Bronchial epithelial cell (primary cell): Measurements from ENCODE around the gene CCNY. TPM values are rescaled to one million over a fixed set of nuclear protein-coding genes. Genes with fewer than 3 reads are reported as not detected.

Source experiments
- DNase-seq: peaks from one replicate; pipeline ENCODE4 v3.0.0-alpha.2; 2010; ENCODE audit warnings: low read depth
- FAIRE-seq: peaks from 2 replicates; lab custom pipeline; 2011; peaks lifted over from hg19 to GRCh38; lab: Jason Lieb, UNC
- H3K27me3 ChIP-seq: 2 replicates; pipeline ENCODE4 v1.5.1; 2011; ENCODE audit warnings: low read length; ENCODE audit not compliant: control insufficient read depth, insufficient read depth
- H3K36me3 ChIP-seq: 2 replicates; pipeline ENCODE4 v1.5.1; 2011; ENCODE audit warnings: low read length; ENCODE audit not compliant: control insufficient read depth, insufficient read depth
- H3K4me3 ChIP-seq: 2 replicates; pipeline ENCODE4 v1.5.1; 2011; ENCODE audit warnings: mild to moderate bottlenecking, low read depth, low read length, control low read depth
- total RNA-seq: library from RNA; depleted of rRNA; stranded (reverse); fragments of >200 nt; gene quantifications from 2 replicates; pipeline ENCODE4 v1.2.1, GENCODE V29; 2014
- TF ChIP-seq, protein P1 (sequence below): IDR thresholded peaks from 2 replicates; pipeline ENCODE4 v1.5.1; 2011; ENCODE audit warnings: mild to moderate bottlenecking, moderate library complexity, low read length, control low read depth, inconsistent platforms; ENCODE audit not compliant: insufficient read depth, severe bottlenecking

The CCNY gene
- total RNA-seq, 1 donor from 2014 or later: 66.3 TPM

DNA sequence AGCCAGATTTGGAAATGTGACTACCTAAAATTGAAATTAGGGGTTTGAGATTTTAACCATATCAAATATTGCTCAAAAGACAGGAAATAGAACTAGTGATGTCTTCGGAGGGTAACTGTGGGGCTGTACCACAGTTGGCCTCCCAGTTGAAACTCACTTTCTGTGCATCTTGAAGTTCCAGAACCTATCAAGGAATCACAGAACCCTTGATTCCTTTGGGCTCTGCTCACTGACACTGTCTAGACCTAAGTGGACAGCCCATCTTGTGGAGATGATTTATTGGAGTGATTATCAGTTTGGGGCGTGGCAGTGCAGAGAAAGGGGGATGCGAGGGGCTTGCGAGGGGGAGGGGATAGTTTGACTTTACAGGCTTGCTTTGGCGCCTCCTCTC is 134.6 kb downstream of the CCNY start:
- TF ChIP-seq, protein P1, sequence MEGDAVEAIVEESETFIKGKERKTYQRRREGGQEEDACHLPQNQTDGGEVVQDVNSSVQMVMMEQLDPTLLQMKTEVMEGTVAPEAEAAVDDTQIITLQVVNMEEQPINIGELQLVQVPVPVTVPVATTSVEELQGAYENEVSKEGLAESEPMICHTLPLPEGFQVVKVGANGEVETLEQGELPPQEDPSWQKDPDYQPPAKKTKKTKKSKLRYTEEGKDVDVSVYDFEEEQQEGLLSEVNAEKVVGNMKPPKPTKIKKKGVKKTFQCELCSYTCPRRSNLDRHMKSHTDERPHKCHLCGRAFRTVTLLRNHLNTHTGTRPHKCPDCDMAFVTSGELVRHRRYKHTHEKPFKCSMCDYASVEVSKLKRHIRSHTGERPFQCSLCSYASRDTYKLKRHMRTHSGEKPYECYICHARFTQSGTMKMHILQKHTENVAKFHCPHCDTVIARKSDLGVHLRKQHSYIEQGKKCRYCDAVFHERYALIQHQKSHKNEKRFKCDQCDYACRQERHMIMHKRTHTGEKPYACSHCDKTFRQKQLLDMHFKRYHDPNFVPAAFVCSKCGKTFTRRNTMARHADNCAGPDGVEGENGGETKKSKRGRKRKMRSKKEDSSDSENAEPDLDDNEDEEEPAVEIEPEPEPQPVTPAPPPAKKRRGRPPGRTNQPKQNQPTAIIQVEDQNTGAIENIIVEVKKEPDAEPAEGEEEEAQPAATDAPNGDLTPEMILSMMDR: no peak
- FAIRE-seq: no peak

DNA sequence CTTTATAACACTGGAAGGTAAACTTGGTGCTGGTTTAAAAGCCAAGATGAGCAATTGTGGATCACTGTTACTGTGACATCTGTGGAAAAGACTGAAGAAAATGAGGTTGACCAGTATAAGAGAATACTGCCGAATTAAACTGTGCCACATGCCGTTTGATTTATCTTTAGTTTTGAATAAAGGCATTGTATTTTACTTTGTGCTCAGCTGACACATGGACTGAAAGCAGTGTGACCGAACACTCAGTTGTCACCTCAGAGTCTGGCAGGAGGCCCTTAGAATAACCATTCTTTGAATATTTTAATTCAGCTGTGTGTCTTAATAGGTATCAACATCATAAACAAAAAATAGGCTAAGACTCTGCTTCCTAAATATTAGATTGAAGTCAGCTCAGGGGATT is 135.1 kb downstream of the CCNY start:
- H3K27me3 ChIP-seq: no peaks in the 10 kb centered on the region
- DNase-seq (no peak), FAIRE-seq (no peak)
- no peaks in the 10 kb centered on the region for H3K36me3 ChIP-seq
- no peak overlapping the region for H3K4me3 ChIP-seq
- TF ChIP-seq, protein P1: no peak

More for the DNA sequence above, 134.6 kb downstream of the CCNY start:
- Histone ChIP-seq H3K36me3 (no peaks in the 10 kb centered on the region), H3K27me3 (no peaks in the 10 kb centered on the region), H3K4me3 (no peak overlapping the region)
- no peak for DNase-seq

DNA sequence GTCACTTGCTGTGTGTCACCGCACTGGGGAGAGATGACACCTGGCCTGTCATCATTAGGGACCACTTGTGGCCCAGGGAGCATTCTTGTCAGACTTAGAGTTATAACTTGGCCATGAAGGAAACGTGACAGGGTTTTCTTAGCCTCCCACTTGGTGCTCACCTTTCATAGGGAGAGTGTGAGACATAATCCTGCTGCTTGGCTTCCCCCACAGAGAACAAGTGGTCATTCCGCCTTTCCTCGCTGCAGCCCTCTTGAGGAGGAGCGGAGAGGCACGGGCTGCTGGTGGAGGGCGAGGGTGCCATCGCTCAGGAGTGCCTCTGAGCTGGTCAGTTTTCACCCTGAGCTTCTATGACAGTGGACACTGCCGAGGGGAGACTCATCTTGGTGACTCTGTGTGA is 143.8 kb downstream of the CCNY start:
- no peak overlapping the region for H3K4me3 ChIP-seq
- no peaks in the 10 kb centered on the region for H3K36me3 ChIP-seq
- H3K27me3 ChIP-seq: no peaks in the 10 kb centered on the region
- no peak for FAIRE-seq
- TF ChIP-seq, protein P1: no peak
- no peak for DNase-seq

DNA sequence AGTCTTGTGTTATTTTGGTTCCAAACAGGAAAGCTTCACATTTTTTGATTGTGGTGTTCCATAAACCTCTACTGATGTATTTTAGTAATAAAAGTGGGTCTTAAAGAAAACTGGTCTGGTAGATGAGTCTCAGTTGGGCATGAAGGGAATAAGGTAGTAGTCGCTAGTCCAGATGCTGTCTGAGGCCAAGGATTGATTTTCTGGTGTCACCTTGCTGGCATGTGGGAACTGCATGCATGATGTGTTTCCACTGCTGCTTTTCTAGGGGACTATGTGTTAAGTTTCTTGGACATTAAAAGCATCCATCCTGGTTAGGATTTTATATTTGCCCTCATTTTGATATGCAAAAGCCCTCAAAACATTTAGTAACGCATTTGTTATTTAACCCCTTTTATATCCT is 145.1 kb downstream of the CCNY start:
- Histone ChIP-seq H3K36me3 (no peaks in the 10 kb centered on the region), H3K4me3 (no peak overlapping the region), H3K27me3 (no peaks in the 10 kb centered on the region)
- TF ChIP-seq, protein P1: no peak
- FAIRE-seq: no peak
- DNase-seq: no peak

DNA sequence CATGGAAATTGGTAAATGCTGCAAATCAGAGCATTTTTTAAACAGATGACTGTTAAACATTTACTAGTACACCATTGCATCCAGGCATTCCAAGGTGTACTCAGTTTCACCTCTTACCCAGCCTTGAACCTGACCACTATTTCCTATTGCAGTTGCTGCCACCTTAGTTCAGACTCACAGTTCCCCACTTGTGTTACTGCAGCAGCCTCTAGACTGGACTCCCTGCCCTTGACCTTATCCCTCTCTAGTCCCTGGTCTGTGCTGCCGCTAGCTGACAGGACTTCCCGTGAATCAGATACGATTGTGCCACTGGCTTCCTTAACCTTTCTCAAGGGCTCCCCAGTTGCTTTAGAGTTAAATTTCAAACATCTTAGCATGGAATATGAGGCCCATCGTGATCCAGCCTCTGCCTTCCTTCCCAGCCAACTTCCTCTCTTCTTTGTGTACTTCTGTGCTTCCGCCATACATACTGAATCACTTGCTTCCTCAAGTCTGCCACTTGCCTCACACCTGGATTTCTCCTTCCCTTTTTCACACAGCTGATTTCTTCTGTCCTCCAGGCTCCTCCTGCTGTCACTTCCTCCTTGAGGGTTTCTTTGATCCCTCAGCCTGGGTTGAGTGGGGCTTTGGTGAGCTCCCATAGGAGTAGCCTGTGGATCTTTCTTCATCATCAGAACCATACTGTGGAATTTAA is 150.1 kb downstream of the CCNY start:
- no peak for FAIRE-seq
- TF ChIP-seq, protein P1: no peak
- Histone ChIP-seq H3K36me3 (peaks cover 2% of the 10 kb centered on the region), H3K27me3 (no peaks in the 10 kb centered on the region), H3K4me3 (no peak overlapping the region)
- DNase-seq: no peak
